Peyer's patch (tissue), 4 donors: ENCODE results near the gene NDUFA11. TPM values are rescaled to one million over a fixed set of nuclear protein-coding genes. Genes with fewer than 3 reads are reported as not detected.

Source experiments
- DNase-seq, 3 donors: peaks; one replicate each; pipeline ENCODE4 v3.0.0-alpha.2; 2017 to 2019
- H3K27ac ChIP-seq, 4 donors: fragments of 200-600 bp; sonication (generic); one replicate each; pipeline ENCODE4 v1.5.1; 2016 to 2019
- H3K27me3 ChIP-seq, 2 donors: fragments of 200-600 bp; sonication (generic); one replicate each; pipeline ENCODE4 v1.5.1; 2019
- H3K36me3 ChIP-seq, 3 donors: fragments of 200-600 bp; sonication (generic); one replicate each; pipeline ENCODE4 v1.5.1; 2016 to 2019
- H3K4me1 ChIP-seq, 4 donors: fragments of 200-600 bp; sonication (generic); one replicate each; pipeline ENCODE4 v1.5.1; 2016 to 2019
- H3K4me3 ChIP-seq, 4 donors: fragments of 200-600 bp; sonication (generic); 1 replicate in 3 of 4; 2 replicates in 1 of 4; pipeline ENCODE4 v1.5.1; 2016 to 2019; ENCODE audit warnings: mild to moderate bottlenecking in 1 of 4
- H3K9me3 ChIP-seq, 4 donors: fragments of 200-600 bp; sonication (generic); one replicate each; pipeline ENCODE4 v1.5.1; 2016 to 2019; ENCODE audit warnings: mild to moderate bottlenecking in 1 of 4
- POLR2A ChIP-seq, 2 donors: fragments of 450-650 bp; IDR thresholded peaks; one replicate each; pipeline ENCODE4 v1.5.1; 2017; ENCODE audit warnings: antibody characterized with exemption in 2 of 2, mild to moderate bottlenecking in 2 of 2, moderate library complexity in 2 of 2
- total RNA-seq, 4 donors: library from RNA; depleted of rRNA; stranded (reverse); fragments of >200 nt; gene quantifications; one replicate each; pipeline ENCODE4 v1.1.0, GENCODE V29; 2016
- TF ChIP-seq, protein P1 (sequence below), 6 experiments: fragments of 450-650 bp in 4 of 6; fragments of 200-600 bp in 2 of 6; sonication (generic) in 1 of 6; IDR thresholded peaks; one replicate each; pipeline ENCODE4 v1.5.1; 2017 to 2019; ENCODE audit warnings: antibody characterized with exemption in 6 of 6, mild to moderate bottlenecking in 3 of 6, moderate library complexity in 1 of 6

Gene NDUFA11
- total RNA-seq, 4 donors from 2014 or later: 101 to 194 (median 169) TPM

DNA sequence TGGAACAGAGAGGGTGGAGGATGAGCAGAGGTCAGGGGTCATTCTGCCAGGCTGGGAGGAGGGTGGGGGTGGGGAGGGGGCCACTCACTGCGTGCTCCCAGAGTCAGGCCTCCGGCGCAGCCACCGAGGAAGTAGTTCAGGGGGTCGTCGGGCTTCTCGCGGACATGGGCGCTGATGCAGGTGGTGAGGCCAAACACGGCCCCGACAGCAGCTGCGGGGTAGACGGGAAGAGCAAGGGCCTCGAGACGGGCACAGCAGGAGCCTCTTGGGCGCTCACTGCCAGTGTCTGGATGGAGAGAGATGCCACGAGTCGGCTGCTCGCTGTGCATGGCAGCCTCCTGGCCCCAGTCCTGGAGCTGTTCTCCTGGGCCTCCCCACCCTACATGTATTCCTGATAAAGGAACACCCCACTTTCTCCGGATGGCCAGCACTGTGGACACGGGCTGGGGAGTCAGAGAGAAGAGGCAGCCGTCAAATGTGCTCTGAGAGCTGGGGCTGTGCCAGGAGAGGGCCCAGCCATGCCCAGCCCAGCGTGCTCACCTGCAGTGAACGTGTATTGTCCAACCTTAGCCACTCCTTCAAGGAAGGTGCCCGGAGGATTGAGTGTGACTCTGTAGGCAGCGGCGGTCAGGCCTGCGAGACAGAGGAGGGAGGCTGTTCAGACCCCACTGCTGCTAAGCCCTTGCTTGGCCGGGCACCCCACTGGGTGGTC, 7.1 kb downstream of the NDUFA11 start:
- Histone ChIP-seq H3K9me3 (no peaks in the 10 kb centered on the region), H3K27ac (no peak overlapping the region), H3K27me3 (no peaks in the 10 kb centered on the region), H3K4me3 (no peak overlapping the region), H3K4me1 (peaks cover 0 to 10% (median 0%) of the 10 kb centered on the region in 4 donors), H3K36me3 (peaks cover 0 to 38% (median 0%) of the 10 kb centered on the region in 3 donors)
- DNase-seq: no peak
- TF ChIP-seq, protein P1, sequence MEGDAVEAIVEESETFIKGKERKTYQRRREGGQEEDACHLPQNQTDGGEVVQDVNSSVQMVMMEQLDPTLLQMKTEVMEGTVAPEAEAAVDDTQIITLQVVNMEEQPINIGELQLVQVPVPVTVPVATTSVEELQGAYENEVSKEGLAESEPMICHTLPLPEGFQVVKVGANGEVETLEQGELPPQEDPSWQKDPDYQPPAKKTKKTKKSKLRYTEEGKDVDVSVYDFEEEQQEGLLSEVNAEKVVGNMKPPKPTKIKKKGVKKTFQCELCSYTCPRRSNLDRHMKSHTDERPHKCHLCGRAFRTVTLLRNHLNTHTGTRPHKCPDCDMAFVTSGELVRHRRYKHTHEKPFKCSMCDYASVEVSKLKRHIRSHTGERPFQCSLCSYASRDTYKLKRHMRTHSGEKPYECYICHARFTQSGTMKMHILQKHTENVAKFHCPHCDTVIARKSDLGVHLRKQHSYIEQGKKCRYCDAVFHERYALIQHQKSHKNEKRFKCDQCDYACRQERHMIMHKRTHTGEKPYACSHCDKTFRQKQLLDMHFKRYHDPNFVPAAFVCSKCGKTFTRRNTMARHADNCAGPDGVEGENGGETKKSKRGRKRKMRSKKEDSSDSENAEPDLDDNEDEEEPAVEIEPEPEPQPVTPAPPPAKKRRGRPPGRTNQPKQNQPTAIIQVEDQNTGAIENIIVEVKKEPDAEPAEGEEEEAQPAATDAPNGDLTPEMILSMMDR (IDR thresholded peaks at IDR 0.05): no peak
- no peak for TF ChIP-seq POLR2A (IDR thresholded peaks at IDR 0.05)

DNA sequence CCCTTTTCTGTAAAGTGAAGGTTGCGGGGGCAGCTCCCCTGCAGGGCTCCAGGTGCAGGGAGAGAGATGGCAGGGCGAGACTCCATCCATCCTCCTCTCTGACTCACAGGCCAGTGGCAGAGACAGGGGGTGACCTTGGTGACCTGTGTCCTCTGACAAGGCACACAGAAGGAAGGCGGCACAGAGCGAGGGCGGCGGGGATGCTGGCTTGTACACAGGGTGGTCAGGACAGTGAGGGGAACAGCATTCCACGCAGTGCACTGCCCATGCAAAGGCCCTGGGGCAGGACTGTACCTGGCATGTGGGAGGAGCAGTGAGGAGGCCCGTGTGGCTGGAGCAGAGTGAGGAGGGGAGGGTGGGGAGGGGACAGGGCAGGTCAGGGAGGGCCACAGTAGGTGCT, 7.7 kb downstream of the NDUFA11 start:
- no peak for DNase-seq
- Histone ChIP-seq H3K27ac (no peak overlapping the region), H3K4me3 (no peak overlapping the region), H3K4me1 (peaks cover 0 to 10% (median 0%) of the 10 kb centered on the region in 4 donors), H3K9me3 (no peaks in the 10 kb centered on the region), H3K36me3 (peaks cover 0 to 38% (median 0%) of the 10 kb centered on the region in 3 donors), H3K27me3 (no peaks in the 10 kb centered on the region)
- TF ChIP-seq, protein P1 (IDR thresholded peaks at IDR 0.05): no peak
- TF ChIP-seq POLR2A (IDR thresholded peaks at IDR 0.05): no peak

DNA sequence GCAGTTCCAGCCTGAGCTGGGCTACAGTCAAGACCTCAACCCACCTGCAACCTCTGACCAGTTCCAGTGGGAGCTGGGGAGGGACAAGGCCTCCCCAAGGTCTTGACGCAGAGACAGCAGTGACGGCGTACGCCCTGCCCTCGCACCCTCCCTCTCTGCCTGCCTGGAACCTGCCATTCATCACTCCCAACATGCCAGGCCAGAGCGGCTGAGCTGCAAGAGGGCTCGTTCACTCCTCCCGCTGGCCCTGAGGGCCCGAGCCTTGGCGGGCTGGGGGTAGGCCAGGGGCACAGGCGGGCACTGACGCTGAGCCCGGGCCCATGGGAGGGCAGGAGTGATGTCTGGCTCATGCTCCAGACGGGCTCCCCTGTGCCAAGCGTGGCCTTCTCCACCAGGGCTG, 8.2 kb downstream of the NDUFA11 start:
- TF ChIP-seq POLR2A (IDR thresholded peaks at IDR 0.05): no peak
- TF ChIP-seq, protein P1 (IDR thresholded peaks at IDR 0.05): no peak

DNA sequence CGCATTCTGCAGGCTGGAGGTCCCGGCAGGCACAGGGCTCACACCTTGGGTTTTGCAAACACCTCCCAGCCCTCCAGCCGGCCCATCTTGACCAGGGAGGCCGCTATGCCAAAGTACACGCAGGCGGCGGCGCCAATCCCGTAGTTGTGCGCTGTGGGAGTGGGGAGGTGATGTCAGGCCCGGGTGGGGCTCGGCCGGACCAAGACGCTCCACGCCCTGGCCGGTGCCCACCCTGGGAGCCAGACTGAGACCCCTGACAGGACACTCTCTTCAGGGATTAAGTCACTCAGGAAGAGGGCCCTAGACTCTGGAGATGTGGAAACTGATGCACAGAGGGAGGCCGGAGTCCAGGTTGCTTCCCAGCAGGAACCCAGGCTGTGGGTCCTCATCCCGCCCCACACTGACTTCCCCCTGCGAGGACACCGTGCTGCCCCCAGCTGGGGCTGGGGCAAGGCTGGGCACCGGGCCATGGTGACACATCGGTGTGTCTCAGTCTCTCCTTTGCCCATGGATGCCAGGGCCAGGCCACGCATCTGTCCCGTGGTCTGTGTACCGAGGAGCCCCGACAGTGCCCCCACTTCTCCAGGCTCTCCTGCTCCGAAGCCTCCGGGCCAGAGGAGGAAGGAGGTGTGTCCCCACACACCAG, 8.8 kb downstream of the NDUFA11 start:
- Histone ChIP-seq H3K27me3 (no peaks in the 10 kb centered on the region), H3K9me3 (no peaks in the 10 kb centered on the region), H3K4me1 (peaks cover 0 to 14% (median 0%) of the 10 kb centered on the region in 4 donors), H3K27ac (no peak overlapping the region), H3K4me3 (no peak overlapping the region), H3K36me3 (peaks cover 0 to 31% (median 0%) of the 10 kb centered on the region in 3 donors)
- no peak for DNase-seq
- TF ChIP-seq, protein P1 (IDR thresholded peaks at IDR 0.05): no peak
- no peak for TF ChIP-seq POLR2A (IDR thresholded peaks at IDR 0.05)

More for the DNA sequence above, 8.2 kb downstream of the NDUFA11 start:
- no peak overlapping the region for H3K4me3 ChIP-seq
- no peaks in the 10 kb centered on the region for H3K27me3 ChIP-seq
- H3K27ac ChIP-seq: no peak overlapping the region
- peaks cover 0 to 37% (median 0%) of the 10 kb centered on the region in 3 donors for H3K36me3 ChIP-seq
- H3K4me1 ChIP-seq: peaks cover 0 to 10% (median 0%) of the 10 kb centered on the region in 4 donors
- no peaks in the 10 kb centered on the region for H3K9me3 ChIP-seq
- DNase-seq: no peak

DNA sequence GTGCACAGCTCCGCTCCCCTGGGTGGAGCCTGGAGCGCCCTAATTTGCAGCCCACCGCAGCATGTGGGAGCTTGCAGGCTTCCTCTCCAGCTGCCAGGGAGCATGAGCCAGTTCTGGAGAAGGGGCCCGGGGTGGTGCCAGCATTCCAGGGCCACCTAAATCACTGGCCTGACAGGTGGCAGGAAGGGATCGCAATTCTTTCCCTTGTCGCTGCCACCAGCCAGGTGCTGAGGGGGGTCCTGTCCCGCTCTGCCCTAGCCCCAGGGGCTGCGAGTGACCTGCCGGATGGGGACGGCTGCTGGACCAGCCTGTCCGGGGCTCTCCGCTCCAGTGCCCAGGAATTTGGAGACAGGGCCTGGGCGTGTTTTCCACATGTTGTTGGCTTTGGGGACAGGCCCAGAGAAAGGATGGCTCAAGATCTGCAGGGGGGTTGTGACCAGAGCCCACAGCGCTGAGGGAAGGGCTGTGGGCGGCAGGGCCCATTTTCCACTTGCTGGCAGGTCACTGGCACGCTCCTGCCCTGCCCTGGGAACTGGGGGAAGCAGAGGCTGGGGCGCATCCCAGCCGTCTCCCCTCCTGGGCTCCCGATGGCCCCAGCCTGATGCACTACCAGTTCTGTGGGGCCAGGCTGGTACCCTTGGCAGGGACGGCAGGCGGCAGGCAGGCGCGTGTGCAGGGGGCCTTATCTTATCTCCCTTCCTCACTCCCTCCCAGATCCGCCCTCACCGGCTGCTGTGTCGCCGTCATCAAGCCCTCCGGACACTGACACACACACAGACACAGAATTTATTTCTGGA, 9.5 kb downstream of the NDUFA11 start:
- no peaks in the 10 kb centered on the region for H3K27me3 ChIP-seq
- H3K36me3 ChIP-seq: peaks cover 0 to 29% (median 0%) of the 10 kb centered on the region in 3 donors
- H3K9me3 ChIP-seq: no peaks in the 10 kb centered on the region
- TF ChIP-seq POLR2A (IDR thresholded peaks at IDR 0.05): no peak
- TF ChIP-seq, protein P1 (IDR thresholded peaks at IDR 0.05): no peak
- peaks cover 0 to 20% (median 0%) of the 10 kb centered on the region in 4 donors for H3K4me1 ChIP-seq
- DNase-seq: no peak
- H3K27ac ChIP-seq: no peak overlapping the region
- no peak overlapping the region for H3K4me3 ChIP-seq
